HCT116 (cell line): Measurements from ENCODE around the gene SEMA4D. TPM values are rescaled to one million over a fixed set of nuclear protein-coding genes. Genes with fewer than 3 reads are reported as not detected.

Experiments
- ATAC-seq: fragments of 200-7000 bp; cut with Tn5 transposase; 2 replicates; pipeline ENCODE4 v1.9.1; 2020; ENCODE audit warnings: mild to moderate bottlenecking, moderate library complexity
- BruUV-seq: library from RNA; stranded (reverse); fragments of 400-500 nt; replicated peaks from 2 replicates; lab custom pipeline; 2021; lab: Mats Ljungman, UMichigan
- CTCF ChIA-PET: fragments of 300-600 bp; sonication (Branson Sonifier 250); formaldehyde crosslinking; loops from one replicate; lab custom pipeline; 2021; ENCODE audit warnings: antibody characterized with exemption; lab: Charles Lee
- POLR2A ChIA-PET: fragments of 300-600, 350-600 bp; sonication (Branson Sonifier 250); formaldehyde crosslinking; loops from one replicate; lab custom pipeline; 2021; ENCODE audit warnings: antibody characterized with exemption; lab: Charles Lee
- RAD21 ChIA-PET, 2 experiments: fragments of 300-600 bp; sonication (Branson Sonifier 250); formaldehyde crosslinking; loops; one replicate each; lab custom pipeline; 2023; ENCODE audit warnings: low total read pairs in 2 of 2; ENCODE audit not compliant: uncharacterized antibody in 2 of 2, unreplicated experiment in 2 of 2, low non-redundant PET in 1 of 2; lab: Charles Lee
- DNase-seq: peaks from one replicate; pipeline ENCODE4 v3.0.0-alpha.2; 2010; ENCODE audit warnings: low read depth, low spot score
- H2AFZ ChIP-seq: fragments of 200-600 bp; shearing (Covaris generic), sonication (generic); 2 replicates; pipeline ENCODE4 v1.6.1; 2017; ENCODE audit warnings: low read depth, mixed run types, mixed read lengths, antibody characterized with exemption, low read length; ENCODE audit not compliant: poor library complexity, severe bottlenecking
- H3K27ac ChIP-seq: 2 replicates; pipeline ENCODE4 v1.5.1; 2012; ENCODE audit warnings: low read depth, low read length
- H3K27me3 ChIP-seq: fragments of 200-600 bp; sonication (generic); 2 replicates; pipeline ENCODE4 v1.6.1; 2016; ENCODE audit warnings: mixed run types, low read length, mixed read lengths; ENCODE audit not compliant: insufficient read depth
- H3K36me3 ChIP-seq, 2 experiments: fragments of 200-500 bp in 1 of 2; fragments of 200-600 bp in 1 of 2; sonication (Bioruptor generic) in 1 of 2; sonication (generic) in 1 of 2; 2 replicates each; pipeline versions ENCODE4 v1.5.1 to v1.6.1; 2014 to 2016; ENCODE audit warnings: low read length in 2 of 2, inconsistent platforms in 1 of 2, mixed read lengths in 1 of 2, mixed run types in 1 of 2; ENCODE audit not compliant: insufficient read depth in 2 of 2, control insufficient read depth in 1 of 2
- H3K4me1 ChIP-seq, 2 experiments: fragments of 200-600 bp in 1 of 2; sonication (generic) in 1 of 2; 2 replicates each; pipeline versions ENCODE4 v1.5.1 to v1.6.1; 2012 to 2017; ENCODE audit warnings: low read length in 2 of 2, inconsistent platforms in 1 of 2, mild to moderate bottlenecking in 1 of 2, mixed read lengths in 1 of 2, mixed run types in 1 of 2, moderate library complexity in 1 of 2; ENCODE audit not compliant: insufficient read depth in 2 of 2, control insufficient read depth in 1 of 2
- H3K4me2 ChIP-seq: fragments of 200-600 bp; sonication (generic); 2 replicates; pipeline ENCODE4 v1.6.1; 2017; ENCODE audit warnings: mixed run types, low read length, mixed read lengths
- H3K4me3 ChIP-seq, 2 experiments: fragments of 200-600 bp in 1 of 2; sonication (generic) in 1 of 2; replicated peaks in 1 of 2; 2 replicates each; pipeline ENCODE4 v1.5.1; 2011 to 2016; ENCODE audit warnings: low read length in 2 of 2, control low read depth in 1 of 2, low read depth in 1 of 2, mild to moderate bottlenecking in 1 of 2, mixed read lengths in 1 of 2, mixed run types in 1 of 2
- H3K79me2 ChIP-seq: fragments of 200-600 bp; sonication (generic); 2 replicates; pipeline ENCODE4 v1.6.1; 2017; ENCODE audit warnings: mild to moderate bottlenecking, mixed run types, low read length, moderate library complexity, mixed read lengths; ENCODE audit not compliant: insufficient read depth
- H3K9ac ChIP-seq: fragments of 200-600 bp; sonication (generic); 2 replicates; pipeline ENCODE4 v1.6.1; 2016; ENCODE audit warnings: low read length, mixed read lengths
- H3K9me2 ChIP-seq: fragments of 200-600 bp; sonication (generic), shearing (Covaris generic); 2 replicates; pipeline ENCODE4 v1.6.1; 2017; ENCODE audit warnings: mixed run types, mild to moderate bottlenecking, moderate library complexity; ENCODE audit not compliant: insufficient read depth
- H3K9me3 ChIP-seq, 2 experiments: fragments of 200-500 bp in 1 of 2; fragments of 200-600 bp in 1 of 2; sonication (Bioruptor generic) in 1 of 2; sonication (generic) in 1 of 2; 2 replicates each; pipeline ENCODE4 v1.6.1; 2014 to 2017; ENCODE audit warnings: low read length in 2 of 2, mixed read lengths in 2 of 2, inconsistent platforms in 1 of 2, low read depth in 1 of 2, mild to moderate bottlenecking in 1 of 2, mixed run types in 1 of 2, moderate library complexity in 1 of 2; ENCODE audit not compliant: control insufficient read depth in 1 of 2, insufficient read depth in 1 of 2
- H4K20me1 ChIP-seq: fragments of 200-600 bp; sonication (generic), shearing (Covaris generic); 2 replicates; pipeline ENCODE4 v1.6.1; 2017; ENCODE audit warnings: mixed run types, mild to moderate bottlenecking, moderate library complexity; ENCODE audit not compliant: insufficient read depth
- ATF3 ChIP-seq: IDR thresholded peaks from 2 replicates; pipeline ENCODE4 v1.6.1; 2012
- CBX3 ChIP-seq: IDR thresholded peaks from 2 replicates; pipeline ENCODE4 v1.6.1; 2012; ENCODE audit warnings: low read depth
- CEBPB ChIP-seq: IDR thresholded peaks from 2 replicates; pipeline ENCODE4 v1.6.1; 2012; ENCODE audit warnings: low read depth
- EGR1 ChIP-seq: IDR thresholded peaks from 2 replicates; pipeline ENCODE4 v1.6.1; 2012; ENCODE audit warnings: low read depth
- EZH2 ChIP-seq: fragments of 200-600 bp; sonication (generic); IDR thresholded peaks from 2 replicates; pipeline ENCODE4 v1.6.1; 2017; ENCODE audit warnings: antibody characterized with exemption, mixed run types
- FOSL1 ChIP-seq: IDR thresholded peaks from 2 replicates; pipeline ENCODE4 v1.6.1; 2012; ENCODE audit warnings: low read depth
- MAX ChIP-seq: IDR thresholded peaks from 2 replicates; pipeline ENCODE4 v1.6.1; 2012
- POLR2A ChIP-seq: IDR thresholded peaks from 2 replicates; pipeline ENCODE4 v1.7.0; 2011; ENCODE audit warnings: borderline replicate concordance; ENCODE audit not compliant: insufficient read depth, insufficient read length; ENCODE audit errors: extremely low read depth
- POLR2AphosphoS5 ChIP-seq: IDR thresholded peaks from 2 replicates; pipeline ENCODE4 v1.6.1; 2011; ENCODE audit warnings: mild to moderate bottlenecking, low read depth, low read length, moderate library complexity
- REST ChIP-seq: IDR thresholded peaks from 2 replicates; pipeline ENCODE4 v1.6.1; 2012; ENCODE audit warnings: low read depth
- SRF ChIP-seq: IDR thresholded peaks from 2 replicates; pipeline ENCODE4 v1.6.1; 2012; ENCODE audit warnings: low read depth
- ZNF274 ChIP-seq: fragments of 200-500 bp; sonication (Bioruptor generic); IDR thresholded peaks from 2 replicates; pipeline ENCODE4 v1.6.1; 2014; ENCODE audit warnings: mild to moderate bottlenecking, low read depth, low read length, inconsistent platforms
- intact Hi-C: fragments of 100-400 bp; cut with micrococcal nuclease; formaldehyde crosslinking; loops from 2 replicates; pipeline ENCODE4 v1.10.0; 2022
- total RNA-seq: library from RNA; stranded (reverse); gene quantifications from one replicate; pipeline ENCODE4 v1.2.1, GENCODE V29; 2021; ENCODE audit not compliant: unreplicated experiment
- TF ChIP-seq, protein P1 (sequence below): IDR thresholded peaks from 2 replicates; pipeline ENCODE4 v1.6.1; 2011; ENCODE audit warnings: mild to moderate bottlenecking, low read length, moderate library complexity; ENCODE audit not compliant: insufficient replicate concordance; ENCODE audit errors: extremely low read depth
- TF ChIP-seq, protein P2 (sequence below), 3 experiments: fragments of 200-600 bp in 1 of 3; sonication (generic) in 1 of 3; IDR thresholded peaks in 2 of 3; conservative IDR thresholded peaks in 1 of 3; 2 replicates each; pipeline ENCODE4 v1.5.1; 2012 to 2017; ENCODE audit warnings: low read depth in 2 of 3, low read length in 2 of 3, antibody characterized with exemption in 1 of 3, borderline replicate concordance in 1 of 3, control low read depth in 1 of 3, mild to moderate bottlenecking in 1 of 3, mixed read lengths in 1 of 3, mixed run types in 1 of 3, moderate library complexity in 1 of 3; ENCODE audit not compliant: insufficient read depth in 1 of 3

Gene SEMA4D
- total RNA-seq, 1 experiment from 2014 or later: 32.0 TPM

DNA sequence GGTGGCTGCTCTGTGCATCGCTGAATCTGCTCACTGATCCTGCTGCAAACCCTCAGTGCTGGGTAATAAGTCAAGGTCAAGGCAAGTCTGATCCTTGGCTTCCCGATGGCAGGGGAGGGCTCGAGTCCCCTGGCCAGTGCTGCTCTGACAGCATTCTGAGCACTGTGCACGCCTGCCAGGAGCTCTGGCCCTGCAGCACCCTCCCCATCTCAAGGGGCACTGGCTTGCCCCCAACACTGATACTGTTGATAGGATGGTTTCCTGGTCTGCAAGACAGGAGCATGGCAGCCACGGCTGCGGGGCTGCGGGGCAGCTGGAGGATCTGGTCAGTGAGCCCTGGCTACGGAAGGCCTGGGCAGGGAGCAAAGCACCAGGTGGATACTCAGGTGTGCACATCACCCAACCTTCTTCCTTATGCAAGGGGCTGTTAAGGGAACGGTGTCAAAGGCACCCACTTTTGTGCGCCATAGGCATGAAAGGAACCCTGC, 107.8 kb downstream of the SEMA4D start:
- intact Hi-C loops: no loop called here
- no TSS peak for BruUV-seq
- CTCF ChIA-PET: no interaction called here
- H4K20me1 ChIP-seq: no peaks in the 10 kb centered on the region
- no peaks in the 10 kb centered on the region for H3K9me3 ChIP-seq
- H3K4me2 ChIP-seq: no peak overlapping the region
- POLR2A ChIA-PET: no interaction called here
- RAD21 ChIA-PET: no interaction called here
- H3K27me3 ChIP-seq: no peaks in the 10 kb centered on the region
- ATAC-seq: no peak
- DNase-seq: no peak
- H3K4me1 ChIP-seq: no peaks in the 10 kb centered on the region
- peaks cover 3 to 9% of the 10 kb centered on the region in 2 experiments; a peak in 3 of 4 replicates for H3K36me3 ChIP-seq
- no peaks in the 10 kb centered on the region for H3K9me2 ChIP-seq
- H3K9ac ChIP-seq: no peak overlapping the region
- H2AFZ ChIP-seq: no peak overlapping the region
- TF ChIP-seq POLR2A (no peak), MAX (no peak), FOSL1 (no peak), EZH2 (no peak), SRF (no peak), CEBPB (no peak), ZNF274 (no peak), EGR1 (no peak)
- TF ChIP-seq, protein P1, sequence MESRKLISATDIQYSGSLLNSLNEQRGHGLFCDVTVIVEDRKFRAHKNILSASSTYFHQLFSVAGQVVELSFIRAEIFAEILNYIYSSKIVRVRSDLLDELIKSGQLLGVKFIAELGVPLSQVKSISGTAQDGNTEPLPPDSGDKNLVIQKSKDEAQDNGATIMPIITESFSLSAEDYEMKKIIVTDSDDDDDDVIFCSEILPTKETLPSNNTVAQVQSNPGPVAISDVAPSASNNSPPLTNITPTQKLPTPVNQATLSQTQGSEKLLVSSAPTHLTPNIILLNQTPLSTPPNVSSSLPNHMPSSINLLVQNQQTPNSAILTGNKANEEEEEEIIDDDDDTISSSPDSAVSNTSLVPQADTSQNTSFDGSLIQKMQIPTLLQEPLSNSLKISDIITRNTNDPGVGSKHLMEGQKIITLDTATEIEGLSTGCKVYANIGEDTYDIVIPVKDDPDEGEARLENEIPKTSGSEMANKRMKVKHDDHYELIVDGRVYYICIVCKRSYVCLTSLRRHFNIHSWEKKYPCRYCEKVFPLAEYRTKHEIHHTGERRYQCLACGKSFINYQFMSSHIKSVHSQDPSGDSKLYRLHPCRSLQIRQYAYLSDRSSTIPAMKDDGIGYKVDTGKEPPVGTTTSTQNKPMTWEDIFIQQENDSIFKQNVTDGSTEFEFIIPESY: no peak
- H3K27ac ChIP-seq: no peak overlapping the region
- no peaks in the 10 kb centered on the region for H3K79me2 ChIP-seq
- no peak overlapping the region for H3K4me3 ChIP-seq

DNA sequence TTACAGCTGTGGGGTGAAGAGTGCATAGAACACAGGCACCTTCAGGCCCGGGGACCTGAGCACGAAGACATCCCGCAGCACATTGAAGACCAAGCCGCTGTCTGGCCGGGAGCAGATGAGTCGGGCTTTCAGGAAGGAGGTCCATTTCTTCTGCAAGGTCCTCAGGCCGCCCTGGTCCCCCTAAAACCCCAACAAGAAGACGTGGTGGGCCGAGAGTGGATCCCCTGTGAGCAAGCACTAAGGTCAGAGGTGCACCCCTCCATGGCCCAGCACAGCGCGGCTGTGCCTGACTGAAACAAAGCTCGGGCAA, 109.1 kb downstream of the SEMA4D start:
- DNase-seq: no peak
- no peaks in the 10 kb centered on the region for H3K4me1 ChIP-seq
- no peaks in the 10 kb centered on the region for H3K9me2 ChIP-seq
- H3K9me3 ChIP-seq: no peaks in the 10 kb centered on the region
- ChIA-PET POLR2A (no interaction called here), RAD21 (no interaction called here), CTCF (no interaction called here)
- no peaks in the 10 kb centered on the region for H3K79me2 ChIP-seq
- no peak overlapping the region for H3K27ac ChIP-seq
- intact Hi-C loops: no loop called here
- BruUV-seq: no TSS peak
- TF ChIP-seq FOSL1 (no peak), ATF3 (no peak), SRF (no peak), EGR1 (no peak), REST (no peak), CBX3 (no peak), POLR2AphosphoS5 (no peak)
- TF ChIP-seq, protein P2, sequence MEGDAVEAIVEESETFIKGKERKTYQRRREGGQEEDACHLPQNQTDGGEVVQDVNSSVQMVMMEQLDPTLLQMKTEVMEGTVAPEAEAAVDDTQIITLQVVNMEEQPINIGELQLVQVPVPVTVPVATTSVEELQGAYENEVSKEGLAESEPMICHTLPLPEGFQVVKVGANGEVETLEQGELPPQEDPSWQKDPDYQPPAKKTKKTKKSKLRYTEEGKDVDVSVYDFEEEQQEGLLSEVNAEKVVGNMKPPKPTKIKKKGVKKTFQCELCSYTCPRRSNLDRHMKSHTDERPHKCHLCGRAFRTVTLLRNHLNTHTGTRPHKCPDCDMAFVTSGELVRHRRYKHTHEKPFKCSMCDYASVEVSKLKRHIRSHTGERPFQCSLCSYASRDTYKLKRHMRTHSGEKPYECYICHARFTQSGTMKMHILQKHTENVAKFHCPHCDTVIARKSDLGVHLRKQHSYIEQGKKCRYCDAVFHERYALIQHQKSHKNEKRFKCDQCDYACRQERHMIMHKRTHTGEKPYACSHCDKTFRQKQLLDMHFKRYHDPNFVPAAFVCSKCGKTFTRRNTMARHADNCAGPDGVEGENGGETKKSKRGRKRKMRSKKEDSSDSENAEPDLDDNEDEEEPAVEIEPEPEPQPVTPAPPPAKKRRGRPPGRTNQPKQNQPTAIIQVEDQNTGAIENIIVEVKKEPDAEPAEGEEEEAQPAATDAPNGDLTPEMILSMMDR (IDR thresholded peaks at IDR 0.05 in 2 of 3, conservative IDR thresholded peaks at IDR 0.05 in 1 of 3; ENCODE audit: borderline replicate concordance in 1 of 3, insufficient read depth in 1 of 3, low read depth in 2 of 3, low read length in 2 of 3): no peak
- H3K27me3 ChIP-seq: no peaks in the 10 kb centered on the region
- H3K4me3 ChIP-seq: no peak overlapping the region
- no peaks in the 10 kb centered on the region for H4K20me1 ChIP-seq
- ATAC-seq: no peak
- H2AFZ ChIP-seq: no peak overlapping the region
- H3K4me2 ChIP-seq: no peak overlapping the region
- H3K9ac ChIP-seq: no peak overlapping the region
- peaks cover 3 to 9% of the 10 kb centered on the region in 2 experiments; a peak in 3 of 4 replicates for H3K36me3 ChIP-seq
